Fibroblast of skin of abdomen (primary cell): ENCODE data around the gene OR10D3.
"Not testable (repeated sequence)": the region's sequence is repeated elsewhere in the genome, so short reads cannot be mapped to it uniquely, and the experiment has no call there.

ENCODE experiments used
- DNase-seq: peaks from one replicate; pipeline ENCODE4 v3.0.0-alpha.2; 2013

Gene OR10D3

GRCh38 chr11:124194293-124195188 lies 11.4 kb downstream of the OR10D3 start:
- DNase-seq, result peak; percentile 4

- peak; percentile 48 for DNase-seq
Observed at GRCh38 chr11:124195189-124195734, 12.1 kb downstream of the OR10D3 start.

GRCh38 chr11:124197999-124198398 lies 14.9 kb downstream of the OR10D3 start:
- no peak for DNase-seq

- no peak for DNase-seq
Observed at GRCh38 chr11:124198897-124199296, 15.8 kb downstream of the OR10D3 start.

GRCh38 chr11:124199702-124200101 lies 16.6 kb downstream of the OR10D3 start:
- no peak for DNase-seq

- DNase-seq, result no peak
Observed at GRCh38 chr11:124200671-124201070, 17.5 kb downstream of the OR10D3 start.

- no peak for DNase-seq
Observed at GRCh38 chr11:124202951-124203350, 19.8 kb downstream of the OR10D3 start.

- no peak for DNase-seq
Observed at GRCh38 chr11:124204008-124204407, 20.9 kb downstream of the OR10D3 start.

GRCh38 chr11:124207102-124207792 lies 24.1 kb downstream of the OR10D3 start:
- DNase-seq, result no peak

- no peak for DNase-seq
Observed at GRCh38 chr11:124209824-124210357, 26.7 kb downstream of the OR10D3 start.

GRCh38 chr11:124210421-124210820 lies 27.3 kb downstream of the OR10D3 start:
- no peak for DNase-seq

- no peak for DNase-seq
Observed at GRCh38 chr11:124211321-124211720, 28.2 kb downstream of the OR10D3 start.

GRCh38 chr11:124214027-124214426 lies 30.9 kb downstream of the OR10D3 start:
- DNase-seq, result no peak

- DNase-seq, result no peak
Observed at GRCh38 chr11:124219126-124219525, 36.0 kb downstream of the OR10D3 start.

GRCh38 chr11:124222407-124222806 lies 39.3 kb downstream of the OR10D3 start:
- no peak for DNase-seq

GRCh38 chr11:124224618-124225423 lies 41.7 kb downstream of the OR10D3 start:
- DNase-seq, result not testable (repeated sequence)

GRCh38 chr11:124225471-124225870 lies 42.3 kb downstream of the OR10D3 start:
- no peak for DNase-seq

GRCh38 chr11:124233376-124233775 lies 50.2 kb downstream of the OR10D3 start:
- DNase-seq, result no peak
